Endothelial cell of umbilical vein (primary cell): ENCODE measurements around the gene SORT1.

Source experiments
- CTCF ChIP-seq, 2 donors: IDR thresholded peaks; 1 replicate in 1 of 2; 2 replicates in 1 of 2; pipeline ENCODE4 v1.5.1; 2011; ENCODE audit warnings: low read length in 2 of 2, mild to moderate bottlenecking in 2 of 2, moderate library complexity in 2 of 2, control low read depth in 1 of 2, inconsistent platforms in 1 of 2, low read depth in 1 of 2; ENCODE audit not compliant: insufficient read depth in 1 of 2; ENCODE audit errors: extremely low read depth in 1 of 2
- POLR2A ChIP-seq: IDR thresholded peaks from 2 replicates; pipeline ENCODE4 v1.6.1; 2012; ENCODE audit warnings: low read depth, mild to moderate bottlenecking, control low read depth, low read length
- POLR2AphosphoS5 ChIP-seq: IDR thresholded peaks from 2 replicates; pipeline ENCODE4 v1.6.1; 2012; ENCODE audit warnings: low read depth, mild to moderate bottlenecking, control low read depth, low read length, moderate library complexity; ENCODE audit not compliant: insufficient read depth

GRCh38 chr1:109282497-109282951 lies 115.2 kb downstream of the SORT1 start:
- TF ChIP-seq CTCF (IDR thresholded peaks at IDR 0.05; ENCODE audit: extremely low read depth in 1 of 2, insufficient read depth in 1 of 2, low read depth in 1 of 2, low read length in 2 of 2) (no peak), POLR2A (no peak), POLR2AphosphoS5 (no peak)
